Gastroesophageal sphincter (tissue), 3 donors: ENCODE measurements around the gene RRAGD.

ENCODE experiments used
- CTCF ChIP-seq, 4 experiments: fragments of 200-600 bp in 2 of 4; fragments of 450-650 bp in 2 of 4; sonication (generic) in 1 of 4; IDR thresholded peaks; one replicate each; pipeline ENCODE4 v1.5.1; 2017 to 2019; ENCODE audit warnings: antibody characterized with exemption in 4 of 4, mild to moderate bottlenecking in 2 of 4, moderate library complexity in 2 of 4
- POLR2AphosphoS5 ChIP-seq: sonication (generic); formaldehyde crosslinking; IDR thresholded peaks from one replicate; pipeline ENCODE4 v1.6.1; 2017; ENCODE audit warnings: antibody characterized with exemption

DNA sequence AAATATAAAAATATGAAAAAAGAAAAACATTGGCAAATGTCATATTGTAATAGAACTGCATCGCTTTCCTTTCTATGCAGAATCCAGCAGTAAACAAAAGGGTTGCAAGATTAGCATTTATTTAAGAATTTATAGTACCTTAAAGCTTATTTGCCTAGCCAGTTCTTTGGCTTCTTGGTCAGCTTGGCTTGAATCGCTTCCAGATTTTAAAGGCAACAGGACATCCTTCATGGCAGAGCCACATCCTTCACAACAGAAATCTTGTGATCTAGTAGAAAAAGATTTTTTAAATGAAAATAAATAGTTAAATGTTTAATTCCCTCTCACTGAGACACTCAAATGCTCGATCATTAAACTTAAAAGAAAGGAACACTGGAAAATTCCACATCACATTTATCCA, 76.9 kb downstream of the RRAGD start:
- TF ChIP-seq CTCF (IDR thresholded peaks at IDR 0.05) (no peak), POLR2AphosphoS5 (no peak)
